ENCODE data around the gene CELF4.

CELF4 gene

GRCh38 chr18:37458697-37459096 lies 106.9 kb downstream of the CELF4 start:
- FAIRE-seq, result no peak

- FAIRE-seq, result no peak
Observed at GRCh38 chr18:37457753-37458152, 107.8 kb downstream of the CELF4 start.

DNA sequence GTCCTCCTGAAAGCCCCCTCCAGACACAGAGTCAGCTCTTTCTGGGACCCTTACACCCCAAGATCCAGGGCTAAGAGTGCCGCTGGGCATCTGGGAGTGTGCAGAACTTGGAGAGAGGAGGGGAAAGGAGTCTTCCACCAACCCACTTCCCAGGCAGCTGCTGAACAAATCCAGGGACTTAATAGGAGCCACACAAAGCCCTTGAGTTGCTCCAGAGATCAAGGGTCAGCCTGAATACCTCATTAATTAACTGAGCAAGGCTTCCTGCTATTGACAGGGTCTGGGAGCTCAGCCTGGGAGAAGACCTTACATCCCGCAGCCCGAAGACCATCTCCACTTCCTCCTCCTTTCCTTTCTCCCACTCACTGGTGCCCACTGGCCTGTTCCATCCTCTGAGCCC lies 108.3 kb downstream of the CELF4 start:
- no peak for FAIRE-seq

DNA sequence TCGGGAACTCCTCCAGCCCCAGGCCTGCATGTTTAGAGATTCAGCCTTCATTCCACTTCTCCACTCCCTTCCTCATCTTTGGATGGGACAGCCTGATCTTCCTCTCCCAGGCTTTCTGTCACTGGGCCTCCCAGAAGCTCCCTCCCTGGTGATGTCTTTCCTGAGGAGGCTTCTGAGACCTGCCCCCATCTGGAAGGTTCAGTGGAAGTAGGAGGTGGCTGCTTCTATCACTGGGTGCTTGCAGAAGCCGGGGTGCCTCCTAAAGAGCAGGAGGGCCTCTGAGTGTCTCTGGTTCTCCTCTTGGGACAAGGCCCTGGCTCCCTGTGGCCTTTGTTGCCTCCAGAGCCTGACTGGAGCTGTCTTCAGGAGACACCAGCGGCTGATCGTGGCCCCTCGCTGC lies 108.7 kb downstream of the CELF4 start:
- FAIRE-seq, result no peak

DNA sequence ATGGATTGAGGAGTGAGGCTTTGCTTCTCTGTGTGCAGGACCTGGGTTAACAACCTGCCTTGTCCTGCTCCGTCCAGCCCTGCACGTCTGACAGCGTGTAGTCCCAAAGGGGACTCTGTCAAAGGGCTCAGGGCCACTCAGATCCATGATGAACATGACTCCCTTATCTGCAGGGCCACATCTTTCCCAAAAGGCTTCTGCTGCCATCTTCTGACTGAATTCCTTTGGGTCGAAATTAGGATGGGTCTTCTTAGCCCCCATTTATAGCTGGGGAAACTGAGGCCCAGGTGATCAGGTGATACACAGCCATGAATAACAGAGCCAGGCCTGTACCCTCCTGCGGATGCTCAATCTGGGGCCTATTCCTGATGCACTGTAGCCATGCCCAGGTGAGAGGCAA lies 109.2 kb downstream of the CELF4 start:
- no peak for FAIRE-seq

DNA sequence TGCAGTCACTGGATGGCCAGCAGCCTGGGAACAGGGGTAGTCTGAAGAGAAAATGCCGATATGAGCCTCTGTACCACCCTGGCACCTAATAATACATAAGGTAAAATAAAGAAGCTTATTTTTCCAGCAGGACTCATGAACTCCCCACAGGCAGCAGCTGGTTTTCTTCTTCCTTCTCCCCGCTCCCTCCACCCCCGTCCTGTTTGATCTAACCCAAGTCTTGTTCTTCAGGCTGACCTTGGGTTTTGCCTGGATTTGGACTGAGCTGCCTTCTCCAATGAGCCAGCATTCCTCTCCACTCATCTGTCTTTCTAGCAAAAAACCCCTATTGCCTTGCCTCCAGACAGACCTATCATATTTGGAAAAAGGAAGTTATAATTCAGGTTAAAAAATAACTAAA lies 111.8 kb downstream of the CELF4 start:
- FAIRE-seq, result no peak

- no peak for FAIRE-seq
Observed at GRCh38 chr18:37452682-37453385, 112.8 kb downstream of the CELF4 start.

- FAIRE-seq, result no peak
Observed at GRCh38 chr18:37452015-37452414, 113.6 kb downstream of the CELF4 start.

- no peak for FAIRE-seq
Observed at GRCh38 chr18:37451239-37451825, 114.3 kb downstream of the CELF4 start.

DNA sequence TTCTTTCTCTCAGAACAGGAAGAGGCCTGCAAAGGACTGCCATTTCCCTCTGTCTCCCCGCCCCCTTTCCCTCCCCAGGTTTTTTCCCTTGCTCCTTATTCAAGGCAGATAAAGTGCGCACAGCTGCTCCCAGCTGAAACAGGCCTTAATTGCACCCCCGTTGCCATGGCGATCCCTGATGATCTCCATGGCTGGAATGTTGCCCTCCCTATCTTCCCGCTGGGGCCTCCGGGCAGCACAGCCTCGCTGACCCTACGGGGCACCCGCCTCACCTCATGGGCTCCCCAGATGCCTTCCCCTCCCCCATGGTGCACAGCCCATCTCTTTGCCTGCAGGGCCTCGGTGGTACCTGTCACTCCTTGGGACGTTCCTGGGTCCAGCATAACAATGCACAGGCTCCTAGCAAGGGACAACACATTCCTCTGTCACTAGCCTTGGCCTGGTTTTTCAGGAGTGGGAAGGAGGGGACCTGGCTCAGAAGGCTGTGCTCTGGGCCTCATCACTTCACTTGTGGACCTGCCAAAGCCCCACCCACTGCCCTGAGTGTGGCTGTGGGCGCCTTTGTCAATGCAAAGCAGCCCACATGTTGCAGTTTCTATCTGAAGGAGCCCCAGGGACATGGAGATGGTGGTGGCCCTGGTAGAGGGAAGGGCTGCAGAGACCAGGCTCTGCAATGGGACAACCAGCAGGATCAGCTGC lies 115.0 kb downstream of the CELF4 start:
- FAIRE-seq, result no peak

- no peak for FAIRE-seq
Observed at GRCh38 chr18:37449618-37450017, 116.0 kb downstream of the CELF4 start.

- FAIRE-seq, result no peak
Observed at GRCh38 chr18:37448946-37449345, 116.7 kb downstream of the CELF4 start.

GRCh38 chr18:37447962-37448888 lies 117.4 kb downstream of the CELF4 start:
- no peak for FAIRE-seq

DNA sequence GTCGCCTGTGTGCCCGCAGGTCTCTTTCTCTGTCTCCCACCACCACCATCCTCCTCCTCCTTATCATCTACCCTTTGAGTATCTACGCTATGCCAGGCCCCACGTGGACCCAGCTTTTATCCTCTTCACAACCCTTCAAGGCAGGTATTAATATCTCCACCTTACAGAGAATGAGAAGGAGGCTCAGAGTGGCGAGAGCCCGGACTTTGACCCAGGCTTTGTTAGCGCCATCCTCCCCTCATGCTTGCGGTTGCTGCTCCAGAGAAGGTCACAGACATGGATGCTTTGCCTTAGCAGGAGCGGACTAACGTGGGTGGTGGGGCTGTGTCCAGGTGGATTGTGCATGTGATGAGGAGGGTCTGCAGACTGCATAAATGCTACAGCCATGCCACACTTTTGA lies 119.8 kb downstream of the CELF4 start:
- no peak for FAIRE-seq

- FAIRE-seq, result no peak
Observed at GRCh38 chr18:37445368-37445767, 120.2 kb downstream of the CELF4 start.

DNA sequence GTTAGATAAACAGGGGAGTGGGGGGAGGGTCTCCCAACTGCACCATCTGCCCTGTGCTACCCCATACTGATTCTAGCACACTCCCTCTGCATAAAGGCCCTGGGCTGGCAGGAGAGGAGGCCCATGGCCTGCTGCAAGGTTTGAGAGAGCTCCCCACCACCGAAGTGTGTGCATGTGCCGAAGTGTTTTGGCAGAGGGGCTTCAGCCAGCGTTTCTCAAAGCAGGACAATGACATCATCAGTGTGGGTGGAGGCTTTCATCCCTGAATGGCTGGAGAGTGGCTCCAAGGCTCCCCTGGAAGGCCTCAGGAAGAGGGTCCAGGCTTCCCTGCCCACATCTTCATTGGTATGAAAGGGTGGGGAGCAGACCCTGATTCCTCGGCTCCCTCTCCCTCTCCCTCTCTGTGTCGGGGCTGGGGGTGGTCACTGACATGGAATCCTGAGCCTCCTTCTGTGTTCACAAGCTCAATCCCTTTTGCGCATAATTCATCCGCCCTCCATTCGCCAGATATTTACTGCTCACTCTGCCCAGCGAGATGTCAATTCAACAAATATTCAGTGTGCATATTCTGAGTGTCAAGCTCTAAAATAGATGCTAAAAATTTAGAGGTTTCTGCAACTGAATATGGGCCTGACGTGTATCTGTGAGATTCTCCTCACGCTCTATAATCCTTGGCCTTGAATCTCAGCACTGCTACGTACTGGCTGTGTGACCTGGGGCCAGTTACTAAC lies 122.1 kb downstream of the CELF4 start:
- FAIRE-seq, result no peak

DNA sequence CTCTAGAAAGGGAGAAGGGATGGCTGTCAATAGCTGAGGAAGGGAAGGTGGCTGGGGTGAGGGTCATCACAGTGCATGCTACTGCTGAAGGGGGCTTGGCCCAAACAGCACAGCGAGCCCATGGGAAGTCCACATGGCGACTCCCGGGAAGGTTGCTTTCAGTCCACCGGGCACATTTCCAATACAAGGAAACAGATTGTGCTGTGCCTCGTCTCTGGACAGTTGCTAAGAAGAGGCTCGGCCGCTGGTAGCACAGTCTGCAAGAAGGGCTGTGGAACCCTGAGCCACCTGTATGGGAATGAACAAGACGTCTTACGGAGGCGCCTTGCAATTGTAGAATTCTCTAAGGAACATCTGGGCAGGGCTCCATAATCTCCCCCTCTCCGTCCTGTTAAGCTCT lies 123.1 kb downstream of the CELF4 start:
- FAIRE-seq, result no peak

DNA sequence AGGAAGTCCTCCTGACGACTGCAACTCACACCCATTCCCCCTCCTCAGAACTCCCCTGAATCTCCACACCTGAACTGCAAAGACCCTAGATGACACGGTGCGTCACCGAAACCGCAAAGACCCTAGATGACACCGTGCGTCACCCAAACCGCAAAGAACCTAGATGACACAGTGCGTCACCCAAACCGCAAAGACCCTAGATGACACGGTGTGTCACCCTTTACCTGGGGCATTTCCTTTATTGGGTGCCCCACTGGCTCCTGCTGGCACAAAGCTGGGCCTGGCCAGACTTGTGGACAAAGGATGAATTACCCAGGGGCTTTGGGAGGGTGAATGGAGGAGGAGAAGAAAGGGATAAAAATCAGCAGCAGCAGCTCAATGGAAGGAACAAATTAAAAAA lies 123.8 kb downstream of the CELF4 start:
- no peak for FAIRE-seq

GRCh38 chr18:37440206-37440605 lies 125.4 kb downstream of the CELF4 start:
- FAIRE-seq, result no peak

- no peak for FAIRE-seq
Observed at GRCh38 chr18:37438417-37439180, 127.0 kb downstream of the CELF4 start.

DNA sequence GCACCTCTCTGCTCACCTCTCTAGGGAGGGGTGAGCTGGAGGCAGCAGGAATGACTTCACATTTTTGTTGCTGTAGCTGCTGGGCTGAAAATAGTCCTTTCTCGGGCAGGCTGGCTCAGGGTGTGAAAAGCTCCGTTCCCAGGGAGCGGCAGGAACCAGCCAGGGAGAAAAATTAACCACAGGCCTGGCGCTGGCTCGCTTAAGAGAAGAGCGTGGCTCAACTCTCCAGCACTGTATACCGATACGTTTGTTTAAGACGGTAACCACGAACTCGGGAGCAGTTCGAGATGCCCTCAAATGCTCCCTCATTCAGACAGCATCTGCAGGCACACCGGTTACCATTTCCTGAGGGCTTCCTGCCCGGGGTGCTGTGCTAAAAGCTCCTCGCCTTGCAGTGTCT lies 129.6 kb downstream of the CELF4 start:
- FAIRE-seq, result no peak

Data from islet of Langerhans (tissue), 1 donor.